Measurements from ENCODE around the gene PPA2. TPM values are rescaled to one million over a fixed set of nuclear protein-coding genes. Genes with fewer than 3 reads are reported as not detected.

PPA2 gene
- total RNA-seq, 4 donors from 2014 or later, result 71.5 to 142 (median 73.0) TPM

GRCh38 chr4:105509291-105509690 lies 35.4 kb upstream of the PPA2 start:
- Histone ChIP-seq H3K27ac (no peak overlapping the region), H3K36me3 (no peaks in the 10 kb centered on the region), H3K9me3 (no peaks in the 10 kb centered on the region), H3K27me3 (no peaks in the 10 kb centered on the region), H3K4me3 (no peak overlapping the region), H3K4me1 (no peaks in the 10 kb centered on the region)
- no peak for ATAC-seq
- no peak for TF ChIP-seq POLR2AphosphoS5 (IDR thresholded peaks at IDR 0.05)
- TF ChIP-seq EP300 (IDR thresholded peaks at IDR 0.05), result no peak
- no peak for TF ChIP-seq POLR2A (IDR thresholded peaks at IDR 0.05)
- no peak for TF ChIP-seq CTCF (IDR thresholded peaks at IDR 0.05)
- WGBS, 2 donors (ENCODE audit: low coverage in 1 of 2), result 33% methylated on average over 1 of the region's 1 CpG; no CpG with 5 or more reads in 1 of the 2 donors

DNA sequence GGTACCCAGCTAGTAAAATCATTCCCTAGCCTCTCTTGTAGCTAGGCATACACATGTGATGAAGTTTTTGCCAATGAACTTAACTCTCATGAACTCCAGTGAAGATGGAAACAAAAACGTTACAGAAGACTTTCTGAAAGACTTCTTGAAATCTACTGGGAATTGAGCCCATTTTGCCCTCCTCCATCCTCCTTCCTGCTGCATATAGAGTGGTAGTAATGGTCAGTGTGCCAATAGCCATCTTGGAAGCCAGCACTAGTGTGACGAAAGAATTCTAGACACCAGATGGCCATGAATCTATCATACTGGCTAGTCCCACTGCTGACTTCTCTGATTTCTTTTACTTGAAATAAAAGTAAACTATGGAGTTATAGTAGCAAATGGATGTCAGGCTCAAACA lies 30.9 kb upstream of the PPA2 start:
- TF ChIP-seq EP300 (IDR thresholded peaks at IDR 0.05), result no peak
- no peak for TF ChIP-seq CTCF (IDR thresholded peaks at IDR 0.05)
- TF ChIP-seq POLR2AphosphoS5 (IDR thresholded peaks at IDR 0.05), result no peak
- TF ChIP-seq POLR2A (IDR thresholded peaks at IDR 0.05), result no peak
- Histone ChIP-seq H3K4me1 (no peaks in the 10 kb centered on the region), H3K27me3 (no peaks in the 10 kb centered on the region), H3K27ac (no peak overlapping the region), H3K9me3 (no peaks in the 10 kb centered on the region), H3K36me3 (no peaks in the 10 kb centered on the region), H3K4me3 (no peak overlapping the region)
- no peak for ATAC-seq
- WGBS, 2 donors (ENCODE audit: low coverage in 1 of 2), result 28 to 37% methylated on average over 2 of the region's 2 CpGs

DNA sequence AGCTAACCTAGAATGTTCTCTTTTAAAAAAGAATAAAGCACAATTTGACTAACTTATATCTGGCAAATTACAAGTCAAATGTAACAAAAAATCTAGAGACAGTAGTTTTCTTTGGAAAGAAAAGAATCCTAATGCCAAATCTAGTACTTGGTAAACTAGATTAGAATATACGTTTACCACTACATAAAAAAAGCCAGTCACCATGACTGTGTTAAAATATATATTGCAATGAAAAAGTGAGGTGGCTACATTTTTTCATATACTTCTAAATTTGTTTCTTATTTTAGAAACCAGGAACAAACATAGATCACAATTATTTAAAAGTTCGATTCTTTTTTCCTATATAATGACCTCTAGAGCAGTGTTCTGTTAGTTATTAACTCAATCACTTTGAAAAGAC lies 29.6 kb upstream of the PPA2 start:
- H3K4me1 ChIP-seq, result no peaks in the 10 kb centered on the region
- no peak overlapping the region for H3K27ac ChIP-seq
- H3K4me3 ChIP-seq, result no peak overlapping the region
- H3K9me3 ChIP-seq, result no peaks in the 10 kb centered on the region
- no peaks in the 10 kb centered on the region for H3K27me3 ChIP-seq
- TF ChIP-seq POLR2A (IDR thresholded peaks at IDR 0.05) (no peak), CTCF (IDR thresholded peaks at IDR 0.05) (no peak), EP300 (IDR thresholded peaks at IDR 0.05) (no peak), POLR2AphosphoS5 (IDR thresholded peaks at IDR 0.05) (no peak)
- no peaks in the 10 kb centered on the region for H3K36me3 ChIP-seq
- no peak for ATAC-seq
- 72 to 85% methylated on average over 2 of the region's 2 CpGs for WGBS, 2 donors (ENCODE audit: low coverage in 1 of 2)

DNA sequence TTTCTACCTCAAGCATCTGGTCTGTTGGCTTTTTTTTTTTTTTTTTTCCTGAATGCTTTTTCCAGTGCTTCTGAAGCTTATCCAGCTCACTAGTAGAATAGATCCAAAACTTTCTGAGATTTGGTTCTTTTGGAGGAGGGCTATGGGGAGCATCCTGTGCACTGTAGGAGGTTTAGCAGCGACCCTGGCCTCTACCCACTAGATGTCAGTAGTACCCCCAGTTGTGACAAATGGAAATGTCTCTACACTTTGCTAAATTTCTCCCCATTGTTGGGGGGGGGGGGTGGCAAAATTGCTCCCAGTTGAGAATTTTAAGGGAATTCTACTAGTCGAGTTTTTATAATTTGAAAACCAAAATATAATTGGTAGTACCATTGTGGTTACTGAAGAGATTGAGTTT lies 23.0 kb upstream of the PPA2 start:
- Histone ChIP-seq H3K4me1 (no peaks in the 10 kb centered on the region), H3K27ac (no peak overlapping the region), H3K27me3 (no peaks in the 10 kb centered on the region), H3K4me3 (no peak overlapping the region), H3K36me3 (no peaks in the 10 kb centered on the region), H3K9me3 (no peaks in the 10 kb centered on the region)
- TF ChIP-seq EP300 (IDR thresholded peaks at IDR 0.05) (no peak), POLR2A (IDR thresholded peaks at IDR 0.05) (no peak), POLR2AphosphoS5 (IDR thresholded peaks at IDR 0.05) (no peak), CTCF (IDR thresholded peaks at IDR 0.05) (no peak)
- ATAC-seq, result no peak
- 16 to 28% methylated on average over 2 of the region's 2 CpGs for WGBS, 2 donors (ENCODE audit: low coverage in 1 of 2)

DNA sequence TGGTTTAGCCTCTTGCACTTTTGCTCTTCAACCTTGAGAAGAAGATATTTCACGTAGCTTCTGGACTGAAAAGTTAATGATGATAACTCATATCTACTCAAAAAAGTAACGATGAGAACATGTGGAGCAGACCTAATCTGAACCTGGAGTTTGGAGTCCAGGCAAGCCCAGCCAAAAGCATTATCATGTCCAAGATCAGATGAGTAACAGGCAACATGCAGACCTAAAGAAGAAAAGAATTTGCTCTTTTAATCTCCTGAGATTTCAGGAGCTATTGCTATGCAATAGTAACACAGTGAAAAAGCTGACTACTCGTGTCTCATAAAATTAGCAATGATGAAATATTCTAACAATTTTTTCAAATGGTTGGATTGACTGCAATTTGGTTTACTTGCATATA lies 21.8 kb upstream of the PPA2 start:
- Histone ChIP-seq H3K4me1 (no peaks in the 10 kb centered on the region), H3K9me3 (no peaks in the 10 kb centered on the region), H3K27ac (no peak overlapping the region), H3K36me3 (no peaks in the 10 kb centered on the region), H3K27me3 (no peaks in the 10 kb centered on the region), H3K4me3 (no peak overlapping the region)
- no peak for ATAC-seq
- 50 to 59% methylated on average over 1 to 3 of the region's 3 CpGs for WGBS, 2 donors (ENCODE audit: low coverage in 1 of 2)
- TF ChIP-seq EP300 (IDR thresholded peaks at IDR 0.05) (no peak), CTCF (IDR thresholded peaks at IDR 0.05) (no peak), POLR2AphosphoS5 (IDR thresholded peaks at IDR 0.05) (no peak), POLR2A (IDR thresholded peaks at IDR 0.05) (no peak)
